ENCODE measurements around the gene ETV3.

GRCh38 chr1:157132616-157133167, 5.5 kb downstream of the ETV3 start:
- TF ChIP-seq EP300 (IDR thresholded peaks at IDR 0.05), result no peak
- TF ChIP-seq, protein P1, sequence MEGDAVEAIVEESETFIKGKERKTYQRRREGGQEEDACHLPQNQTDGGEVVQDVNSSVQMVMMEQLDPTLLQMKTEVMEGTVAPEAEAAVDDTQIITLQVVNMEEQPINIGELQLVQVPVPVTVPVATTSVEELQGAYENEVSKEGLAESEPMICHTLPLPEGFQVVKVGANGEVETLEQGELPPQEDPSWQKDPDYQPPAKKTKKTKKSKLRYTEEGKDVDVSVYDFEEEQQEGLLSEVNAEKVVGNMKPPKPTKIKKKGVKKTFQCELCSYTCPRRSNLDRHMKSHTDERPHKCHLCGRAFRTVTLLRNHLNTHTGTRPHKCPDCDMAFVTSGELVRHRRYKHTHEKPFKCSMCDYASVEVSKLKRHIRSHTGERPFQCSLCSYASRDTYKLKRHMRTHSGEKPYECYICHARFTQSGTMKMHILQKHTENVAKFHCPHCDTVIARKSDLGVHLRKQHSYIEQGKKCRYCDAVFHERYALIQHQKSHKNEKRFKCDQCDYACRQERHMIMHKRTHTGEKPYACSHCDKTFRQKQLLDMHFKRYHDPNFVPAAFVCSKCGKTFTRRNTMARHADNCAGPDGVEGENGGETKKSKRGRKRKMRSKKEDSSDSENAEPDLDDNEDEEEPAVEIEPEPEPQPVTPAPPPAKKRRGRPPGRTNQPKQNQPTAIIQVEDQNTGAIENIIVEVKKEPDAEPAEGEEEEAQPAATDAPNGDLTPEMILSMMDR (IDR thresholded peaks at IDR 0.05), result no peak
- no peak for TF ChIP-seq POLR2AphosphoS5 (IDR thresholded peaks at IDR 0.05)
- no peak for TF ChIP-seq POLR2A (IDR thresholded peaks at IDR 0.05)

All from stomach (tissue), 4 donors.